Bronchial epithelial cell (primary cell): Measurements from ENCODE around the gene NFILZ. TPM values are rescaled to one million over a fixed set of nuclear protein-coding genes. Genes with fewer than 3 reads are reported as not detected.

Experiments
- DNase-seq: peaks from one replicate; pipeline ENCODE4 v3.0.0-alpha.2; 2010; ENCODE audit warnings: low read depth
- FAIRE-seq: peaks from 2 replicates; lab custom pipeline; 2011; peaks lifted over from hg19 to GRCh38; lab: Jason Lieb, UNC
- H3K27me3 ChIP-seq: 2 replicates; pipeline ENCODE4 v1.5.1; 2011; ENCODE audit warnings: low read length; ENCODE audit not compliant: control insufficient read depth, insufficient read depth
- H3K36me3 ChIP-seq: 2 replicates; pipeline ENCODE4 v1.5.1; 2011; ENCODE audit warnings: low read length; ENCODE audit not compliant: control insufficient read depth, insufficient read depth
- H3K4me3 ChIP-seq: 2 replicates; pipeline ENCODE4 v1.5.1; 2011; ENCODE audit warnings: mild to moderate bottlenecking, low read depth, low read length, control low read depth
- total RNA-seq: library from RNA; depleted of rRNA; stranded (reverse); fragments of >200 nt; gene quantifications from 2 replicates; pipeline ENCODE4 v1.2.1, GENCODE V29; 2014
- TF ChIP-seq, protein P1 (sequence below): IDR thresholded peaks from 2 replicates; pipeline ENCODE4 v1.5.1; 2011; ENCODE audit warnings: mild to moderate bottlenecking, moderate library complexity, low read length, control low read depth, inconsistent platforms; ENCODE audit not compliant: insufficient read depth, severe bottlenecking

NFILZ gene
- total RNA-seq, 1 donor from 2014 or later, result not detected

- Histone ChIP-seq H3K36me3 (no peaks in the 10 kb centered on the region), H3K4me3 (no peak overlapping the region), H3K27me3 (no peaks in the 10 kb centered on the region)
- no peak for FAIRE-seq
- TF ChIP-seq, protein P1, sequence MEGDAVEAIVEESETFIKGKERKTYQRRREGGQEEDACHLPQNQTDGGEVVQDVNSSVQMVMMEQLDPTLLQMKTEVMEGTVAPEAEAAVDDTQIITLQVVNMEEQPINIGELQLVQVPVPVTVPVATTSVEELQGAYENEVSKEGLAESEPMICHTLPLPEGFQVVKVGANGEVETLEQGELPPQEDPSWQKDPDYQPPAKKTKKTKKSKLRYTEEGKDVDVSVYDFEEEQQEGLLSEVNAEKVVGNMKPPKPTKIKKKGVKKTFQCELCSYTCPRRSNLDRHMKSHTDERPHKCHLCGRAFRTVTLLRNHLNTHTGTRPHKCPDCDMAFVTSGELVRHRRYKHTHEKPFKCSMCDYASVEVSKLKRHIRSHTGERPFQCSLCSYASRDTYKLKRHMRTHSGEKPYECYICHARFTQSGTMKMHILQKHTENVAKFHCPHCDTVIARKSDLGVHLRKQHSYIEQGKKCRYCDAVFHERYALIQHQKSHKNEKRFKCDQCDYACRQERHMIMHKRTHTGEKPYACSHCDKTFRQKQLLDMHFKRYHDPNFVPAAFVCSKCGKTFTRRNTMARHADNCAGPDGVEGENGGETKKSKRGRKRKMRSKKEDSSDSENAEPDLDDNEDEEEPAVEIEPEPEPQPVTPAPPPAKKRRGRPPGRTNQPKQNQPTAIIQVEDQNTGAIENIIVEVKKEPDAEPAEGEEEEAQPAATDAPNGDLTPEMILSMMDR, result no peak
- DNase-seq, result no peak
These were observed 35.2 kb downstream of the NFILZ start for GRCh38 chr19:8665468-8666213.

GRCh38 chr19:8666814-8667405 is 36.5 kb downstream of the NFILZ start:
- H3K27me3 ChIP-seq, result no peaks in the 10 kb centered on the region
- FAIRE-seq (no peak), DNase-seq (no peak)
- no peak overlapping the region for H3K4me3 ChIP-seq
- TF ChIP-seq, protein P1, result no peak
- H3K36me3 ChIP-seq, result no peaks in the 10 kb centered on the region

DNA sequence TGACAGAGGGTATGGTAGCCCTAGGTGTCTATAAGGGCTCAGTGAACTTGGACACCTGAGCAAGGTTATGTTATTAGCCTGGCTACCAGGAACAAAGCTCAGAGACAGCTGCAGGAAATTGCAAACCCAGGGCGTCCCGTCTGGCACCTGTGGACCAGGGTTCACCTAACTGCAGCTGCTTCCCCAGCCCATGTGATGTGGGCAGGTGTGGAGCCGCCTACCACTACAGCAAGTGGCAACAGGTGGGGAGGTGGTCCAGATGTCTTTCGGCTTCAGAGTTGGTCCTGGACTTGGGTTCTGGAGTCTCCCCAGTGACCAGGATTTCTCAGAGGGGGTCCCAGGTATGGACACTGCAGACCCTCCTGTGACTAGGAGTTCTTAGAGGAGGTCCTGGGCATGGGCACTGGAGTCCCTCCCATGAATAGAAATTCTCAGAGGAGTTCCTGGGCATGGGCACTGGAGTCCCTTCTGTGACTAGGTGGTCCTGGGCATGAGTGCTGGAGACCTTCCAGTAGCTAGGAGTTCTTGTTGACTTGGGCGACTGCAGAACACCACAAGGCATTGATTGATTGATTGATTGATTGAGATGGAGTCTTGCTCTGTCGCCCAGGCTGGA is 43.0 kb downstream of the NFILZ start:
- Histone ChIP-seq H3K4me3 (no peak overlapping the region), H3K27me3 (no peaks in the 10 kb centered on the region), H3K36me3 (no peaks in the 10 kb centered on the region)
- DNase-seq (no peak), FAIRE-seq (no peak)
- TF ChIP-seq, protein P1, result no peak

DNA sequence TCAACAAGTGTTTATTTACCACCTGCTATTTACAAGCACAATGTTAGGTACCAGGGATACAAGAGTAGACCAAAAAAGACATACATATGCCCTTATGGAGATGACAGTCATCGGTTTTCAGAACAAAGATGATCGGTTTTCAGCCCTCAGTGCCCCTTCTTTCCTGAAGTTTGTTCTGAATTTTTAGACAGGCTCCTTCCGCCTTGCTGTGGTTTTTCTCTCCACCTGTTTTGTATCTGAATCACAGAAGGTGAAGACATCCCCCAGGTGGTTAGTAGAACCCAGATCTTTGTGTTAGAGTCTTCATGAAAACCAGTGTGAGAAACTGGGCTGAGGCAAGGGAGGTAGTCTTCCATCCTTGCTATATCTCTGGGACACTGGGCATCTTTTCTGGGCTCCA is 44.6 kb downstream of the NFILZ start:
- TF ChIP-seq, protein P1, result no peak
- Histone ChIP-seq H3K36me3 (no peaks in the 10 kb centered on the region), H3K4me3 (no peak overlapping the region), H3K27me3 (no peaks in the 10 kb centered on the region)
- DNase-seq (no peak), FAIRE-seq (no peak)

- H3K27me3 ChIP-seq, result no peaks in the 10 kb centered on the region
- FAIRE-seq (no peak), DNase-seq (no peak)
- H3K36me3 ChIP-seq, result no peaks in the 10 kb centered on the region
- H3K4me3 ChIP-seq, result no peak overlapping the region
- TF ChIP-seq, protein P1, result no peak
These were observed 47.9 kb downstream of the NFILZ start for GRCh38 chr19:8678244-8678807.

Other genes starting within 250 kb of the NFILZ start
- 21.1 and 50.4 TPM in 2 replicates for gene RAB11B, start 240.3 kb upstream of the NFILZ start, total RNA-seq
- 70.5 and 84.0 TPM in 2 replicates for gene MARCHF2, start 217.3 kb upstream of the NFILZ start, total RNA-seq
- gene HNRNPM, start 185.7 kb upstream of the NFILZ start, total RNA-seq, result 53.4 and 62.0 TPM in 2 replicates
- not detected in 2 replicates for gene PRAM1, start 128.0 kb upstream of the NFILZ start, total RNA-seq
- 2.2 and 3.4 TPM in 2 replicates for gene ZNF414, start 116.5 kb upstream of the NFILZ start, total RNA-seq
- gene MYO1F, start 53.2 kb upstream of the NFILZ start, total RNA-seq, result under 0.01 TPM in 1 of 2 replicates, not detected in the other
- not detected in 2 replicates for gene ADAMTS10, start 19.9 kb upstream of the NFILZ start, total RNA-seq
- gene ACTL9, start 68.2 kb downstream of the NFILZ start, total RNA-seq, result not detected in 2 replicates
- gene OR2Z1, start 91.0 kb downstream of the NFILZ start, total RNA-seq, result not detected in 2 replicates
- gene ZNF558, start 201.7 kb downstream of the NFILZ start, total RNA-seq, result 30.5 and 40.3 TPM in 2 replicates
- gene MBD3L1, start 201.7 kb downstream of the NFILZ start, total RNA-seq, result not detected in 2 replicates